T-helper 17 cell (primary cell): Measurements from ENCODE around the gene GPRC5A. TPM values are rescaled to one million over a fixed set of nuclear protein-coding genes. Genes with fewer than 3 reads are reported as not detected.
A peak's percentile ranks its signal among the peaks of the same experiment; 100 is the strongest.
"Not testable (repeated sequence)": the region's sequence is repeated elsewhere in the genome, so short reads cannot be mapped to it uniquely, and the experiment has no call there.

Source experiments
- ATAC-seq: fragments of 150-1000 bp; cut with Tn5 transposase; 2 replicates; pipeline ENCODE4 v1.10.0; 2021; ENCODE audit warnings: mild to moderate bottlenecking, moderate library complexity
- DNase-seq, 3 donors: peaks; one replicate each; pipeline versions ENCODE4 v3.0.0 to v3.0.0-alpha.2; 2020 to 2021
- H3K9me3 ChIP-seq: one replicate; pipeline ENCODE4 v1.7.0; 2013; ENCODE audit warnings: low read length, mild to moderate bottlenecking; ENCODE audit not compliant: control insufficient read depth, poor library complexity, severe bottlenecking
- H3K27ac Mint-ChIP-seq: one replicate; pipeline ENCODE4 v1.8.0; 2022; ENCODE audit warnings: mild to moderate bottlenecking, moderate library complexity, mixed read lengths
- H3K27me3 Mint-ChIP-seq: one replicate; pipeline ENCODE4 v1.8.0; 2022; ENCODE audit warnings: mixed read lengths
- H3K36me3 Mint-ChIP-seq: one replicate; pipeline ENCODE4 v1.8.0; 2022; ENCODE audit warnings: low read depth, mixed read lengths
- H3K4me1 Mint-ChIP-seq: one replicate; pipeline ENCODE4 v1.8.0; 2022; ENCODE audit warnings: mild to moderate bottlenecking, mixed read lengths
- H3K4me3 Mint-ChIP-seq: one replicate; pipeline ENCODE4 v1.8.0; 2022; ENCODE audit warnings: mild to moderate bottlenecking, moderate library complexity, mixed read lengths
- total RNA-seq, 4 donors: library from RNA in 2 of 4; stranded (reverse) in 2 of 4; gene quantifications; one replicate each; pipeline ENCODE4 v1.2.3 and lab custom pipeline; 2022 to 2026

GPRC5A gene
- total RNA-seq, 2 donors from 2014 or later: 0.02 to 0.26 TPM

- not testable (repeated sequence) for H3K4me3 Mint-ChIP-seq, H3K36me3 Mint-ChIP-seq
Observed at GRCh38 chr12:12875301-12875700, 16.1 kb upstream of the GPRC5A start.

GRCh38 chr12:12877153-12877768 lies 14.1 kb upstream of the GPRC5A start:
- no peak overlapping the region for H3K27ac Mint-ChIP-seq
- no peaks in the 10 kb centered on the region for H3K36me3 Mint-ChIP-seq
- H3K9me3 ChIP-seq: no peaks in the 10 kb centered on the region
- H3K27me3 Mint-ChIP-seq: peaks cover 12% of the 10 kb centered on the region
- DNase-seq (no peak), ATAC-seq (no peak)
- H3K4me1 Mint-ChIP-seq: peaks cover 7% of the 10 kb centered on the region
- H3K4me3 Mint-ChIP-seq: no peak overlapping the region

More at GRCh38 chr12:12875301-12875700, 16.1 kb upstream of the GPRC5A start:
- not testable (repeated sequence) for H3K4me1 Mint-ChIP-seq, H3K27ac Mint-ChIP-seq, H3K27me3 Mint-ChIP-seq, ATAC-seq, H3K9me3 ChIP-seq, DNase-seq

GRCh38 chr12:12877781-12878455 lies 13.4 kb upstream of the GPRC5A start:
- H3K36me3 Mint-ChIP-seq: no peaks in the 10 kb centered on the region
- peaks cover 12% of the 10 kb centered on the region for H3K27me3 Mint-ChIP-seq
- H3K27ac Mint-ChIP-seq: no peak overlapping the region
- ATAC-seq (no peak), DNase-seq (no peak)
- H3K9me3 ChIP-seq: no peaks in the 10 kb centered on the region
- no peak overlapping the region for H3K4me3 Mint-ChIP-seq
- H3K4me1 Mint-ChIP-seq: peaks cover 7% of the 10 kb centered on the region

- Mint-ChIP-seq H3K4me1 (peaks cover 7% of the 10 kb centered on the region), H3K4me3 (no peak overlapping the region), H3K27ac (no peak overlapping the region), H3K27me3 (peaks cover 22% of the 10 kb centered on the region), H3K36me3 (no peaks in the 10 kb centered on the region)
- DNase-seq (no peak), ATAC-seq (no peak)
- no peaks in the 10 kb centered on the region for H3K9me3 ChIP-seq
Observed at GRCh38 chr12:12880537-12880936, 10.8 kb upstream of the GPRC5A start.

- Mint-ChIP-seq H3K27ac (no peak overlapping the region), H3K36me3 (peaks cover 2% of the 10 kb centered on the region), H3K4me3 (no peak overlapping the region), H3K27me3 (peaks cover 27% of the 10 kb centered on the region), H3K4me1 (peaks cover 7% of the 10 kb centered on the region)
- DNase-seq: no peak
- no peak for ATAC-seq
- no peaks in the 10 kb centered on the region for H3K9me3 ChIP-seq
Observed at GRCh38 chr12:12881151-12881909, 10.0 kb upstream of the GPRC5A start.

- no peak for DNase-seq
- Mint-ChIP-seq H3K36me3 (peaks cover 2% of the 10 kb centered on the region), H3K27me3 (peaks cover 31% of the 10 kb centered on the region), H3K4me3 (no peak overlapping the region), H3K4me1 (peaks cover 6% of the 10 kb centered on the region), H3K27ac (no peak overlapping the region)
- no peaks in the 10 kb centered on the region for H3K9me3 ChIP-seq
- no peak for ATAC-seq
Observed at GRCh38 chr12:12882288-12882687, 9.1 kb upstream of the GPRC5A start.

GRCh38 chr12:12883369-12884001 lies 7.9 kb upstream of the GPRC5A start:
- H3K27ac Mint-ChIP-seq: no peak overlapping the region
- H3K9me3 ChIP-seq: no peaks in the 10 kb centered on the region

GRCh38 chr12:12885096-12885792 lies 6.1 kb upstream of the GPRC5A start:
- peaks cover 47% of the 10 kb centered on the region for H3K27me3 Mint-ChIP-seq
- H3K4me1 Mint-ChIP-seq: peaks cover 4% of the 10 kb centered on the region
- DNase-seq (no peak), ATAC-seq (no peak)
- H3K9me3 ChIP-seq: no peaks in the 10 kb centered on the region
- H3K4me3 Mint-ChIP-seq: no peak overlapping the region
- H3K36me3 Mint-ChIP-seq: peaks cover 5% of the 10 kb centered on the region
- no peak overlapping the region for H3K27ac Mint-ChIP-seq

More at GRCh38 chr12:12883369-12884001, 7.9 kb upstream of the GPRC5A start:
- Mint-ChIP-seq H3K4me1 (peaks cover 4% of the 10 kb centered on the region), H3K27me3 (peaks cover 41% of the 10 kb centered on the region), H3K4me3 (no peak overlapping the region), H3K36me3 (peaks cover 2% of the 10 kb centered on the region)
- ATAC-seq (no peak), DNase-seq (no peak)

- peaks cover 42% of the 10 kb centered on the region for H3K27me3 Mint-ChIP-seq
- H3K4me1 Mint-ChIP-seq: peaks cover 4% of the 10 kb centered on the region
Observed at GRCh38 chr12:12887471-12887870, 3.9 kb upstream of the GPRC5A start.

GRCh38 chr12:12889701-12890100 lies 1.7 kb upstream of the GPRC5A start:
- no peak overlapping the region for H3K4me3 Mint-ChIP-seq
- peaks cover 50% of the 10 kb centered on the region for H3K27me3 Mint-ChIP-seq

More at GRCh38 chr12:12887471-12887870, 3.9 kb upstream of the GPRC5A start:
- H3K36me3 Mint-ChIP-seq: peaks cover 5% of the 10 kb centered on the region
- no peak overlapping the region for H3K27ac Mint-ChIP-seq
- DNase-seq (no peak), ATAC-seq (no peak)
- H3K9me3 ChIP-seq: no peaks in the 10 kb centered on the region
- no peak overlapping the region for H3K4me3 Mint-ChIP-seq

GRCh38 chr12:12890543-12891079 lies 751 bp upstream of the GPRC5A start:
- Mint-ChIP-seq H3K27ac (no peak overlapping the region), H3K36me3 (peaks cover 5% of the 10 kb centered on the region), H3K4me1 (peaks cover 4% of the 10 kb centered on the region), H3K4me3 (peak overlapping the region; percentile 87), H3K27me3 (peaks cover 51% of the 10 kb centered on the region)
- ATAC-seq (peak; percentile 76), DNase-seq (peak in 1 of 3 donors; percentile 13)
- H3K9me3 ChIP-seq: no peaks in the 10 kb centered on the region

More at GRCh38 chr12:12889701-12890100, 1.7 kb upstream of the GPRC5A start:
- ATAC-seq: no peak
- no peak overlapping the region for H3K27ac Mint-ChIP-seq
- H3K4me1 Mint-ChIP-seq: peaks cover 4% of the 10 kb centered on the region
- H3K36me3 Mint-ChIP-seq: peaks cover 5% of the 10 kb centered on the region
- no peaks in the 10 kb centered on the region for H3K9me3 ChIP-seq
- no peak for DNase-seq

GRCh38 chr12:12891881-12892355 lies 556 bp downstream of the GPRC5A start:
- ATAC-seq (no peak), DNase-seq (no peak)
- H3K9me3 ChIP-seq: no peaks in the 10 kb centered on the region
- peak overlapping the region; percentile 87 for H3K4me3 Mint-ChIP-seq
- no peak overlapping the region for H3K27ac Mint-ChIP-seq
- peaks cover 50% of the 10 kb centered on the region for H3K27me3 Mint-ChIP-seq
- H3K4me1 Mint-ChIP-seq: peaks cover 4% of the 10 kb centered on the region
- peaks cover 3% of the 10 kb centered on the region for H3K36me3 Mint-ChIP-seq
